Astrocyte (in vitro differentiated cells and primary cell): Measurements from ENCODE around the gene ERBB2. TPM values are rescaled to one million over a fixed set of nuclear protein-coding genes. Genes with fewer than 3 reads are reported as not detected.
A peak's percentile ranks its signal among the peaks of the same experiment; 100 is the strongest.

ENCODE experiments used
- DNase-seq: peaks from one replicate; pipeline ENCODE4 v3.0.0-alpha.2; 2010; ENCODE audit warnings: low read depth
- FAIRE-seq: peaks from 2 replicates; lab custom pipeline; 2011; peaks lifted over from hg19 to GRCh38; lab: Jason Lieb, UNC
- H2AFZ ChIP-seq: 2 replicates; pipeline ENCODE4 v1.6.0; 2012; ENCODE audit warnings: low read depth, low read length, inconsistent platforms
- H3K27ac ChIP-seq: 2 replicates; pipeline ENCODE4 v1.5.1; 2011; ENCODE audit warnings: low read depth, low read length, inconsistent platforms
- H3K27me3 ChIP-seq: 2 replicates; pipeline ENCODE4 v1.6.0; 2011; ENCODE audit warnings: low read length, inconsistent platforms; ENCODE audit not compliant: insufficient read depth
- H3K36me3 ChIP-seq: 2 replicates; pipeline ENCODE4 v1.5.1; 2011; ENCODE audit warnings: low read length, inconsistent platforms; ENCODE audit not compliant: insufficient read depth
- H3K4me1 ChIP-seq: 2 replicates; pipeline ENCODE4 v1.5.1; 2011; ENCODE audit warnings: low read length, inconsistent platforms; ENCODE audit not compliant: insufficient read depth
- H3K4me2 ChIP-seq: 2 replicates; pipeline ENCODE4 v1.6.0; 2012; ENCODE audit warnings: low read length, inconsistent platforms
- H3K4me3 ChIP-seq: 2 replicates; pipeline ENCODE4 v1.5.1; 2011; ENCODE audit warnings: low read depth, mild to moderate bottlenecking, low read length, inconsistent platforms; ENCODE audit not compliant: insufficient read depth
- H3K79me2 ChIP-seq: 2 replicates; pipeline ENCODE4 v1.6.0; 2012; ENCODE audit warnings: mild to moderate bottlenecking, low read length, inconsistent platforms; ENCODE audit not compliant: insufficient read depth
- H3K9ac ChIP-seq: 2 replicates; pipeline ENCODE4 v1.6.0; 2012; ENCODE audit warnings: mild to moderate bottlenecking, low read length, inconsistent platforms
- H3K9me3 ChIP-seq: 2 replicates; pipeline ENCODE4 v1.5.1; 2012; ENCODE audit warnings: low read depth, mild to moderate bottlenecking, low read length, inconsistent platforms; ENCODE audit not compliant: insufficient read depth
- H4K20me1 ChIP-seq: 2 replicates; pipeline ENCODE4 v1.6.0; 2012; ENCODE audit warnings: low read length, inconsistent platforms; ENCODE audit not compliant: insufficient read depth
- H3K27ac Mint-ChIP-seq: one replicate; pipeline ENCODE4 v1.8.0; 2021; ENCODE audit warnings: mild to moderate bottlenecking, mixed read lengths; ENCODE audit not compliant: unreplicated experiment
- H3K27me3 Mint-ChIP-seq: one replicate; pipeline ENCODE4 v1.8.0; 2021; ENCODE audit warnings: low read depth, mixed read lengths; ENCODE audit not compliant: unreplicated experiment
- H3K36me3 Mint-ChIP-seq: one replicate; pipeline ENCODE4 v1.8.0; 2021; ENCODE audit warnings: low read depth, mixed read lengths; ENCODE audit not compliant: unreplicated experiment
- H3K4me1 Mint-ChIP-seq: one replicate; pipeline ENCODE4 v1.8.0; 2021; ENCODE audit warnings: low read depth, mixed read lengths; ENCODE audit not compliant: unreplicated experiment
- H3K4me3 Mint-ChIP-seq: one replicate; pipeline ENCODE4 v1.8.0; 2021; ENCODE audit warnings: mild to moderate bottlenecking, moderate library complexity, mixed read lengths; ENCODE audit not compliant: unreplicated experiment
- H3K9me3 Mint-ChIP-seq: one replicate; pipeline ENCODE4 v1.8.0; 2021; ENCODE audit warnings: mild to moderate bottlenecking, mixed read lengths; ENCODE audit not compliant: unreplicated experiment
- CTCF ChIP-seq: IDR thresholded peaks from 2 replicates; pipeline ENCODE4 v1.5.1; 2011; ENCODE audit warnings: low read depth, mild to moderate bottlenecking, inconsistent platforms, low read length, moderate library complexity; ENCODE audit not compliant: insufficient read depth
- EZH2 ChIP-seq: IDR thresholded peaks from 2 replicates; pipeline ENCODE4 v1.6.1; 2012; ENCODE audit warnings: mild to moderate bottlenecking, low read length, inconsistent platforms; ENCODE audit not compliant: insufficient read depth
- total RNA-seq: library from RNA; stranded (reverse); gene quantifications from 2 replicates; pipeline ENCODE4 v1.2.1, GENCODE V29; 2021

Gene ERBB2
- total RNA-seq, 1 donor from 2014 or later = 64.0 TPM

- TF ChIP-seq EZH2 (no peak), CTCF (no peak)
- Histone ChIP-seq H3K27me3 (peaks cover 18% of the 10 kb centered on the region), H3K36me3 (no peaks in the 10 kb centered on the region), H3K79me2 (no peaks in the 10 kb centered on the region), H3K4me3 (no peak overlapping the region), H3K4me2 (no peak overlapping the region), H3K9ac (no peak overlapping the region), H3K4me1 (peaks cover 5% of the 10 kb centered on the region), H4K20me1 (peaks cover 17% of the 10 kb centered on the region), H2AFZ (no peak overlapping the region), H3K27ac (no peak overlapping the region), H3K9me3 (no peaks in the 10 kb centered on the region)
- Mint-ChIP-seq H3K27ac (no peak overlapping the region), H3K36me3 (peaks cover 5% of the 10 kb centered on the region), H3K4me3 (no peak overlapping the region), H3K27me3 (peaks cover 10% of the 10 kb centered on the region), H3K4me1 (peaks cover 7% of the 10 kb centered on the region), H3K9me3 (no peaks in the 10 kb centered on the region)
- FAIRE-seq (no peak), DNase-seq (no peak)
Observed at GRCh38 chr17:39663688-39664580, 35.9 kb upstream of the ERBB2 start.

DNA sequence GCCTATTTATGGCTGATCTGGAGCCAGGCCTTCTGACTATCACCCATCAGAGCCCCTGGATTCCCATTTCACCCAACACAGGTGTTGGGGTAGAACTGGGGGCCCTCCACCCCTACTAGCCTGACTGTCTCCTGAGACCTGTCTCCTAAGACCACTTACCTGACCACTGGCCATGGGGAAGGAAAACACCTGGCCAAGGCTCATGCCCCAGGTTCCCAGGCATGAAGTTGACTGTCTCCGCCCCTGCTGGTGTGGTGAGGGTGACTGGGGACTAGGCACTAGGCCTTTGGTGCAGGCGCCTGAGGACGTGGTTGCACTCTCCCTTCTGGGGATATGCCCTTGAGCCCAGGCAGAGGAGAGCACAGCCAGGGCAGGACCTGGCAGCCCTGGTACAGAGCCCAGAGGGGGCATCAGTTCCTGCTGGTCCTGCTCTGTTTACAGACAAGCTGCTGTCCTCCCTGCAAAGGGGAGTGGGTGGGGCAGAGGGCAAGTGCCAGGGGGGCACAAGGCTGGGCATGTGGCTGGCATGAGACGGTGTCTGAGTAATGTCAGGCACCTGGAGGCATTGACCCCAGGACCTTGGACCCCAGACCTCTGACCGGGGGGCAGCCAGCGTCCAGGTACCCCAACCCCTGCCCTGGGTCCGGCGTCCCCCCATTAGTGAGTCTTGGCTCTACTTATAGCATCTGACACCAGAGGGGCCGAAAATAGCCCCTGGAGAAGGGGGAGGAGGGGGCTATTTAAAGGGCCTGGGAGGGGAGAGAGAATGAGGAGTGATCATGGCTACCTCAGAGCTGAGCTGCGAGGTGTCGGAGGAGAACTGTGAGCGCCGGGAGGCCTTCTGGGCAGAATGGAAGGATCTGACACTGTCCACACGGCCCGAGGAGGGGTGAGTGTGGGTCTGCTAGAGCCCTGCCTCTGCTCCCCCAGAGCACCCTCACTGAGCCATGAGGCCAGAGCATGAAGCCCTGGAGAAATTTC, 35.0 kb upstream of the ERBB2 start, which contains the start of gene TCAP:
TCAP (plus strand) TSS at position 769 of the 981 bp plus-strand sequence; CDS start at position 780, 11 bp downstream.
- H3K4me1 Mint-ChIP-seq = peaks cover 7% of the 10 kb centered on the region

More for the DNA sequence above, 35.0 kb upstream of the ERBB2 start, which contains the start of gene TCAP:
- no peaks in the 10 kb centered on the region for H3K9me3 ChIP-seq
- no peak within 1 kb of the TSS for H3K27ac ChIP-seq
- no peak for FAIRE-seq
- H3K27me3 ChIP-seq = peaks cover 18% of the 10 kb centered on the region
- peaks cover 5% of the 10 kb centered on the region for H3K4me1 ChIP-seq
- no peaks in the 10 kb centered on the region for H3K9me3 Mint-ChIP-seq
- DNase-seq = no peak
- no peaks in the 10 kb centered on the region for H3K36me3 ChIP-seq
- peak within 1 kb of the TSS; percentile 77 for H3K27ac Mint-ChIP-seq
- peaks cover 5% of the 10 kb centered on the region for H3K36me3 Mint-ChIP-seq
- TF ChIP-seq CTCF = no peak
- no peak for TF ChIP-seq EZH2
- no peak within 1 kb of the TSS for H3K4me2 ChIP-seq
- no peak within 1 kb of the TSS for H2AFZ ChIP-seq
- H3K79me2 ChIP-seq = no peaks in the 10 kb centered on the region
- H3K9ac ChIP-seq = no peak within 1 kb of the TSS
- no peak within 1 kb of the TSS for H3K4me3 ChIP-seq
- H4K20me1 ChIP-seq = peaks cover 17% of the 10 kb centered on the region
- no peak within 1 kb of the TSS for H3K4me3 Mint-ChIP-seq
- H3K27me3 Mint-ChIP-seq = peaks cover 15% of the 10 kb centered on the region
